Body of pancreas (tissue), 4 donors: ENCODE data around the gene FOXL1.

Experiments used
- POLR2A ChIP-seq, 3 donors: fragments of 450-650 bp; IDR thresholded peaks; one replicate each; pipeline ENCODE4 v1.6.1; 2016; ENCODE audit warnings: antibody characterized with exemption in 3 of 3, mild to moderate bottlenecking in 2 of 3
- TF ChIP-seq, protein P1 (sequence below), 7 experiments: fragments of 450-650 bp in 4 of 7; fragments of 200-600 bp in 3 of 7; sonication (generic) in 3 of 7; IDR thresholded peaks; one replicate each; pipeline ENCODE4 v1.5.1; 2016 to 2019; ENCODE audit warnings: antibody characterized with exemption in 7 of 7

DNA sequence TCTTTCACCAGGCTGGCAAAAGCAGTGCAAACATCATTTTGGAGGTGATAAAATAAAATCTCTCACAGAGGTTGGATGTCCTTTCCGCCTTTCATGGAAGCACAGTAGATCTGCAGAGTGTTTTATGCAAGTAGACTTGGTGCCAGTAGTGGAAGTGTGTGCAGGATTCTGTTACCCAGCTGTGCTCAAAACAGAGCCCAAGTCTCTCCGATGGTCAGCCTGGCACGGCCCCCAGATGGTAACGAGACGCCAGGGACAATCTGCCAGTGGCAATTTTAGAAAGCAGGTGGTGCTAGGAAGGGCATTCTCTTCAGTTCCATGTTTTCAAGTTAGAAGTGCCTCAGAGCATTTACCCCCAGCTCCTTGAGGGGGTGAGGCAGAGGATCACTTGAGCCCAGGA, 21.8 kb upstream of the FOXL1 start:
- TF ChIP-seq, protein P1, sequence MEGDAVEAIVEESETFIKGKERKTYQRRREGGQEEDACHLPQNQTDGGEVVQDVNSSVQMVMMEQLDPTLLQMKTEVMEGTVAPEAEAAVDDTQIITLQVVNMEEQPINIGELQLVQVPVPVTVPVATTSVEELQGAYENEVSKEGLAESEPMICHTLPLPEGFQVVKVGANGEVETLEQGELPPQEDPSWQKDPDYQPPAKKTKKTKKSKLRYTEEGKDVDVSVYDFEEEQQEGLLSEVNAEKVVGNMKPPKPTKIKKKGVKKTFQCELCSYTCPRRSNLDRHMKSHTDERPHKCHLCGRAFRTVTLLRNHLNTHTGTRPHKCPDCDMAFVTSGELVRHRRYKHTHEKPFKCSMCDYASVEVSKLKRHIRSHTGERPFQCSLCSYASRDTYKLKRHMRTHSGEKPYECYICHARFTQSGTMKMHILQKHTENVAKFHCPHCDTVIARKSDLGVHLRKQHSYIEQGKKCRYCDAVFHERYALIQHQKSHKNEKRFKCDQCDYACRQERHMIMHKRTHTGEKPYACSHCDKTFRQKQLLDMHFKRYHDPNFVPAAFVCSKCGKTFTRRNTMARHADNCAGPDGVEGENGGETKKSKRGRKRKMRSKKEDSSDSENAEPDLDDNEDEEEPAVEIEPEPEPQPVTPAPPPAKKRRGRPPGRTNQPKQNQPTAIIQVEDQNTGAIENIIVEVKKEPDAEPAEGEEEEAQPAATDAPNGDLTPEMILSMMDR (IDR thresholded peaks at IDR 0.05): no peak
- no peak for TF ChIP-seq POLR2A (IDR thresholded peaks at IDR 0.05)
